GDM1 (cell line): ENCODE measurements around the gene FCRL4.
"Not testable (repeated sequence)": the region's sequence is repeated elsewhere in the genome, so short reads cannot be mapped to it uniquely, and the experiment has no call there.

Experiments used
- DNase-seq: peaks from one replicate; lab custom pipeline; 2025; lab: John Stamatoyannopoulos, UW

The FCRL4 gene

GRCh38 chr1:157551694-157552693, 45.9 kb downstream of the FCRL4 start, which contains the start of gene FCRL5:
TSS of gene FCRL5 (minus strand) at chr1:157552515. CDS start at chr1:157552362, 153 bp downstream.
- DNase-seq: no peak

GRCh38 chr1:157548081-157548480, 49.8 kb downstream of the FCRL4 start:
- not testable (repeated sequence) for DNase-seq

GRCh38 chr1:157542676-157543075, 55.2 kb downstream of the FCRL4 start:
- DNase-seq: no peak

GRCh38 chr1:157540852-157541251, 57.0 kb downstream of the FCRL4 start:
- DNase-seq: no peak

- DNase-seq: no peak
These were observed 57.6 kb downstream of the FCRL4 start for GRCh38 chr1:157540160-157540748.

- no peak for DNase-seq
These were observed 58.3 kb downstream of the FCRL4 start for GRCh38 chr1:157539568-157539967.

GRCh38 chr1:157532569-157532968, 65.3 kb downstream of the FCRL4 start:
- DNase-seq: no peak

- no peak for DNase-seq
These were observed 74.0 kb downstream of the FCRL4 start for GRCh38 chr1:157523774-157524493.
